HG02571 (cell line): ENCODE data around the gene MADD.

Experiments
- ATAC-seq: cut with Tn5 transposase; IDR thresholded peaks from one replicate; pipeline ENCODE4 v1.9.1; 2021; ENCODE audit warnings: mild to moderate bottlenecking, moderate library complexity; ENCODE audit not compliant: unreplicated experiment

MADD gene

GRCh38 chr11:47378010-47378835 lies 108.3 kb downstream of the MADD start, which contains the start of gene SPI1:
TSS of gene SPI1 (minus strand) at chr11:47378547. CDS start at chr11:47378353, 194 bp downstream.
- peak; percentile 80 for ATAC-seq

- ATAC-seq, result no peak
These were observed 108.9 kb downstream of the MADD start for GRCh38 chr11:47378836-47379170.

- ATAC-seq, result no peak
These were observed 109.4 kb downstream of the MADD start for GRCh38 chr11:47379317-47379716.
